A673 (cell line): Measurements from ENCODE around the gene TAS1R2. TPM values are rescaled to one million over a fixed set of nuclear protein-coding genes. Genes with fewer than 3 reads are reported as not detected.

Experiments
- BruUV-seq: library from RNA; stranded (reverse); fragments of 400-500 nt; replicated peaks from 2 replicates; lab custom pipeline; 2021; lab: Mats Ljungman, UMichigan
- CTCF ChIA-PET: fragments of 300-600 bp; sonication (Branson Sonifier 250); formaldehyde crosslinking; loops from one replicate; lab custom pipeline; 2022; ENCODE audit warnings: antibody characterized with exemption; lab: Charles Lee
- POLR2A ChIA-PET: fragments of 300-600 bp; sonication (Branson Sonifier 250); formaldehyde crosslinking; loops from one replicate; lab custom pipeline; 2022; ENCODE audit warnings: antibody characterized with exemption; ENCODE audit not compliant: low non-redundant PET; lab: Charles Lee
- DNase-seq: peaks from one replicate; pipeline ENCODE4 v3.0.0-alpha.2; 2015; ENCODE audit warnings: low spot score
- H3K27ac ChIP-seq: fragments of 200-600 bp; sonication (generic); 2 replicates; pipeline ENCODE4 v1.5.1; 2016; ENCODE audit warnings: mixed run types, low read depth, mild to moderate bottlenecking, mixed read lengths, antibody characterized with exemption, low read length; ENCODE audit not compliant: poor library complexity, severe bottlenecking
- H3K27me3 ChIP-seq: fragments of 200-600 bp; sonication (generic); replicated peaks from 2 replicates; pipeline ENCODE4 v1.6.1; 2017; ENCODE audit warnings: mixed run types, low read depth, mild to moderate bottlenecking, mixed read lengths, antibody characterized with exemption, low read length; ENCODE audit not compliant: insufficient read depth, poor library complexity
- H3K36me3 ChIP-seq: fragments of 200-600 bp; sonication (generic); 2 replicates; pipeline ENCODE4 v1.6.1; 2016; ENCODE audit warnings: mixed run types, mild to moderate bottlenecking, mixed read lengths, antibody characterized with exemption, low read length; ENCODE audit not compliant: insufficient read depth, poor library complexity, severe bottlenecking
- H3K4me1 ChIP-seq: fragments of 200-600 bp; sonication (generic); 2 replicates; pipeline ENCODE4 v1.6.1; 2017; ENCODE audit warnings: mixed run types, mild to moderate bottlenecking, mixed read lengths, antibody characterized with exemption, low read length; ENCODE audit not compliant: insufficient read depth, poor library complexity, severe bottlenecking
- H3K4me3 ChIP-seq: fragments of 200-600 bp; sonication (generic); 2 replicates; pipeline ENCODE4 v1.5.1; 2016; ENCODE audit warnings: low read depth, mixed run types, mild to moderate bottlenecking, mixed read lengths, low read length; ENCODE audit not compliant: poor library complexity, severe bottlenecking
- H3K9me3 ChIP-seq: fragments of 200-600 bp; sonication (generic); 2 replicates; pipeline ENCODE4 v1.6.1; 2016; ENCODE audit warnings: mixed run types, low read depth, mild to moderate bottlenecking, mixed read lengths, antibody characterized with exemption, low read length; ENCODE audit not compliant: poor library complexity, severe bottlenecking
- CTCF ChIP-seq: fragments of 300-800, 200-600 bp; sonication (generic); conservative IDR thresholded peaks from 2 replicates; pipeline ENCODE4 v1.5.1; 2017; ENCODE audit warnings: low read depth, mild to moderate bottlenecking, antibody characterized with exemption, low read length, moderate library complexity, mixed read lengths
- EZH2 ChIP-seq: fragments of 200-600 bp; sonication (generic); IDR thresholded peaks from 2 replicates; pipeline ENCODE4 v1.6.1; 2017; ENCODE audit warnings: borderline replicate concordance, low read depth, mild to moderate bottlenecking, mixed read lengths, antibody characterized with exemption, low read length; ENCODE audit not compliant: poor library complexity, severe bottlenecking
- intact Hi-C: fragments of 100-400 bp; cut with micrococcal nuclease; formaldehyde crosslinking; loops from one replicate; pipeline ENCODE4 v1.10.0; 2022; ENCODE audit not compliant: unreplicated experiment
- total RNA-seq: library from RNA; stranded (reverse); gene quantifications from 2 replicates; pipeline ENCODE4 v1.2.3, GENCODE V29; 2021

TAS1R2 gene
- total RNA-seq, 1 experiment from 2014 or later = not detected

GRCh38 chr1:18796950-18797349 lies 62.5 kb downstream of the TAS1R2 start:
- H3K9me3 ChIP-seq = no peaks in the 10 kb centered on the region
- POLR2A ChIA-PET = no interaction called here
- H3K4me3 ChIP-seq = no peak overlapping the region
- CTCF ChIA-PET = no interaction called here
- no peaks in the 10 kb centered on the region for H3K27me3 ChIP-seq
- BruUV-seq = no TSS peak
- intact Hi-C loops = no loop called here
- TF ChIP-seq EZH2 = no peak
- TF ChIP-seq CTCF = no peak
- no peak for DNase-seq
- H3K36me3 ChIP-seq = no peaks in the 10 kb centered on the region
- no peak overlapping the region for H3K27ac ChIP-seq
- H3K4me1 ChIP-seq = peaks cover 16% of the 10 kb centered on the region

- H3K27me3 ChIP-seq = no peaks in the 10 kb centered on the region
- POLR2A ChIA-PET = no interaction called here
- no peak overlapping the region for H3K27ac ChIP-seq
- H3K9me3 ChIP-seq = no peaks in the 10 kb centered on the region
- H3K4me1 ChIP-seq = peaks cover 16% of the 10 kb centered on the region
- CTCF ChIA-PET = no interaction called here
- intact Hi-C loops = no loop called here
- H3K36me3 ChIP-seq = no peaks in the 10 kb centered on the region
- no peak for DNase-seq
- TF ChIP-seq EZH2 = no peak
- TF ChIP-seq CTCF = no peak
- BruUV-seq = no TSS peak
- no peak overlapping the region for H3K4me3 ChIP-seq
Measured at GRCh38 chr1:18795002-18795689, 64.3 kb downstream of the TAS1R2 start.

- Histone ChIP-seq H3K27me3 (no peaks in the 10 kb centered on the region), H3K4me1 (peaks cover 16% of the 10 kb centered on the region), H3K27ac (no peak overlapping the region), H3K36me3 (no peaks in the 10 kb centered on the region), H3K9me3 (no peaks in the 10 kb centered on the region), H3K4me3 (no peak overlapping the region)
- TF ChIP-seq EZH2 (no peak), CTCF (peak; percentile 45)
- no TSS peak for BruUV-seq
- POLR2A ChIA-PET = no interaction called here
- peak; percentile 65 for DNase-seq
- CTCF ChIA-PET = no interaction called here
- intact Hi-C loops = no loop called here
Measured at GRCh38 chr1:18794561-18794960, 64.9 kb downstream of the TAS1R2 start.
